Prostate gland (tissue), 2 donors: ENCODE results near the gene SMIM33. TPM values are rescaled to one million over a fixed set of nuclear protein-coding genes. Genes with fewer than 3 reads are reported as not detected.

Experiments used
- DNase-seq: peaks from one replicate; pipeline ENCODE4 v3.0.0-alpha.2; 2019; ENCODE audit warnings: low spot score
- H3K27ac ChIP-seq, 2 donors: fragments of 200-600 bp; sonication (generic); 2 replicates each; pipeline ENCODE4 v1.5.1; 2017 to 2019
- H3K27me3 ChIP-seq: fragments of 200-600 bp; sonication (generic); replicated peaks from 2 replicates; pipeline ENCODE4 v1.5.1; 2019; ENCODE audit not compliant: insufficient read depth
- H3K36me3 ChIP-seq, 2 donors: fragments of 200-600 bp; sonication (generic); 1 replicate in 1 of 2; 2 replicates in 1 of 2; pipeline versions ENCODE4 v1.5.1 to v1.8.1; 2017 to 2019
- H3K4me1 ChIP-seq: fragments of 200-600 bp; sonication (generic); replicated peaks from 2 replicates; pipeline ENCODE4 v1.5.1; 2019
- H3K4me3 ChIP-seq, 2 donors: fragments of 200-600 bp; sonication (generic); 2 replicates each; pipeline ENCODE4 v1.5.1; 2017 to 2019
- H3K9me3 ChIP-seq: fragments of 200-600 bp; sonication (generic); 2 replicates; pipeline ENCODE4 v1.5.1; 2017
- POLR2A ChIP-seq: fragments of 450-650 bp; IDR thresholded peaks from one replicate; pipeline ENCODE4 v1.6.1; 2016; ENCODE audit warnings: antibody characterized with exemption, mild to moderate bottlenecking
- POLR2AphosphoS5 ChIP-seq: sonication (generic); formaldehyde crosslinking; IDR thresholded peaks from one replicate; pipeline ENCODE4 v1.6.1; 2017; ENCODE audit warnings: antibody characterized with exemption
- WGBS: methylation state at CpG from one replicate; pipeline ENCODE4 v1.1.5; 2018; 5-methylcytosine and 5-hydroxymethylcytosine counted together
- intact Hi-C: fragments of 100-400 bp; cut with DNase I; formaldehyde crosslinking; loops from one replicate; pipeline ENCODE4 v1.14.2; 2022
- total RNA-seq, 2 donors: library from RNA; depleted of rRNA; stranded (reverse); fragments of >200 nt; gene quantifications; one replicate each; pipeline ENCODE4 v1.1.0, GENCODE V29; 2016
- TF ChIP-seq, protein P1 (sequence below), 4 experiments: fragments of 200-600 bp in 2 of 4; fragments of 450-650 bp in 2 of 4; sonication (generic) in 2 of 4; IDR thresholded peaks; 1 replicate in 3 of 4; 2 replicates in 1 of 4; pipeline ENCODE4 v1.5.1; 2016 to 2019; ENCODE audit warnings: antibody characterized with exemption in 4 of 4, mild to moderate bottlenecking in 2 of 4, moderate library complexity in 2 of 4

SMIM33 gene
- total RNA-seq, 2 donors from 2014 or later: not detected

GRCh38 chr5:139443831-139444453 lies 26.9 kb upstream of the SMIM33 start:
- DNase-seq: no peak
- 52% methylated on average over 4 of the region's 4 CpGs for WGBS
- Histone ChIP-seq H3K4me1 (no peaks in the 10 kb centered on the region), H3K27ac (no peak overlapping the region), H3K9me3 (no peaks in the 10 kb centered on the region), H3K4me3 (no peak overlapping the region), H3K27me3 (no peaks in the 10 kb centered on the region), H3K36me3 (no peaks in the 10 kb centered on the region)
- intact Hi-C loops: no loop called here
- TF ChIP-seq, protein P1, sequence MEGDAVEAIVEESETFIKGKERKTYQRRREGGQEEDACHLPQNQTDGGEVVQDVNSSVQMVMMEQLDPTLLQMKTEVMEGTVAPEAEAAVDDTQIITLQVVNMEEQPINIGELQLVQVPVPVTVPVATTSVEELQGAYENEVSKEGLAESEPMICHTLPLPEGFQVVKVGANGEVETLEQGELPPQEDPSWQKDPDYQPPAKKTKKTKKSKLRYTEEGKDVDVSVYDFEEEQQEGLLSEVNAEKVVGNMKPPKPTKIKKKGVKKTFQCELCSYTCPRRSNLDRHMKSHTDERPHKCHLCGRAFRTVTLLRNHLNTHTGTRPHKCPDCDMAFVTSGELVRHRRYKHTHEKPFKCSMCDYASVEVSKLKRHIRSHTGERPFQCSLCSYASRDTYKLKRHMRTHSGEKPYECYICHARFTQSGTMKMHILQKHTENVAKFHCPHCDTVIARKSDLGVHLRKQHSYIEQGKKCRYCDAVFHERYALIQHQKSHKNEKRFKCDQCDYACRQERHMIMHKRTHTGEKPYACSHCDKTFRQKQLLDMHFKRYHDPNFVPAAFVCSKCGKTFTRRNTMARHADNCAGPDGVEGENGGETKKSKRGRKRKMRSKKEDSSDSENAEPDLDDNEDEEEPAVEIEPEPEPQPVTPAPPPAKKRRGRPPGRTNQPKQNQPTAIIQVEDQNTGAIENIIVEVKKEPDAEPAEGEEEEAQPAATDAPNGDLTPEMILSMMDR (IDR thresholded peaks at IDR 0.05): no peak
- no peak for TF ChIP-seq POLR2AphosphoS5
- TF ChIP-seq POLR2A: no peak

GRCh38 chr5:139445325-139446170 lies 25.3 kb upstream of the SMIM33 start:
- H3K36me3 ChIP-seq: no peaks in the 10 kb centered on the region
- intact Hi-C loops: no loop called here
- TF ChIP-seq, protein P1 (IDR thresholded peaks at IDR 0.05): no peak
- peak; percentile 79 for TF ChIP-seq POLR2AphosphoS5
- no peak overlapping the region for H3K4me3 ChIP-seq
- H3K4me1 ChIP-seq: no peaks in the 10 kb centered on the region
- 41% methylated on average over 7 of the region's 7 CpGs for WGBS
- H3K27ac ChIP-seq: peak overlapping the region in 1 of 2 donors; percentile 36
- DNase-seq: peak; percentile 68
- no peaks in the 10 kb centered on the region for H3K27me3 ChIP-seq
- no peaks in the 10 kb centered on the region for H3K9me3 ChIP-seq

DNA sequence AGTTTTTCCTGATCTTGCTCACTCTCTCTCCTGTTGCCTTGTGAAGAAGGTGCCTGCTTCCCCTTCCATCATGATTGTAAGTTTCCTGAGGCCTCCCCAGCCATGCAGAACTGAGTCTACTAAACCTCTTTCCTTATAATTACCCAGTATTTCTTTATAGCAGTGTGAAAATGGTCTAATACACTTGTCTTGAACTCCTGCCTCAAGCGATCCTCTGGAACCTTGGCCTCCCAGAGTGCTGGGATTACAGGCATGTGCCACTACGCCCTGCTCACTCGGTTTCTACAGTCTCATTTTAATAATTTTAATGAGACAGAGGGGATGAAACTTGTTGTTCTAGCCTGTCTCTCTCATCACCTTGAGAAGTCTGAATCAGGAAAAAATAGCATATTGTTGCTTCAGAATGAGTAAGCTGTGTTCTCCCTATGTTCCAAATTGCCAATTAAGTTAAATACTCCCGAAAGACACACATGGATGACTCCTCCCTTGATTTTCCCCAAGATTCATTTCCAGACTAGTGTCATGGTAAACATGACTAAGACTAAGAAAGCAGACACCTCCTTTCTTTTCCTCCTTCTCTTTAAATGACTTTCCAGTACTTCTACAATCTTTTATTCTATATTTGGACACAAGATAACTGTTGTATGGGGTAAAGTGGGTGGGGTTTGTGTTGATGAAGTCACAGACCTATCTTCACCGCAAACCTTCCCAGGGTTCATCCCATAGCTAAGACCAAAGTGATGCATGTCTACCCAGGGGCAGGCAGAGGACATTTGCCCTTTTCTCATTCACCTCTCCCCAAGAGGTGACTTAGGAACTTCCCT lies 23.6 kb upstream of the SMIM33 start:
- intact Hi-C loops: no loop called here
- H3K4me1 ChIP-seq: no peaks in the 10 kb centered on the region
- TF ChIP-seq, protein P1 (IDR thresholded peaks at IDR 0.05): no peak
- no peak for TF ChIP-seq POLR2AphosphoS5
- no peak for TF ChIP-seq POLR2A
- no peak for DNase-seq
- H3K4me3 ChIP-seq: no peak overlapping the region
- WGBS: 88% methylated on average over 5 of the region's 5 CpGs
- no peak overlapping the region for H3K27ac ChIP-seq
- H3K36me3 ChIP-seq: no peaks in the 10 kb centered on the region
- no peaks in the 10 kb centered on the region for H3K9me3 ChIP-seq
- no peaks in the 10 kb centered on the region for H3K27me3 ChIP-seq

DNA sequence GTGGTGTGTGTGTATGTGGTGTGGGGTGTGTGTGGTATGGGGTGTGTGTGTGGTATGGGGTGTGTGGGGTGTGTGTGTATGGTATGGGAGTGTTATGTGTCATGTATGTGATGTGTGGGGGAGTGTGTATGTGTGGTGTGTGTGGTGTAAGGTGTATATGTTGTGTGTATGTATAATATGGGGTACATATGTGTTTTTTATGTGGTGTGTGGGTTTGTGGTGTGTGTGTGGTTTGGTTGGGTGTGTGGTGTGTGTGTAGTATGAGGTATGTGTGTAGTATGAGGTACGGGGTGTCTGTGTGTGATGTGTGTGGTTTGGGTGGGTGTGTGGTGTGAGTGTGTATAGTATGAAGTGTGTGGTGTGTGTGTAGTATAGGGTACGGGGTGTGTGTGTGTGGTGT lies 19.6 kb upstream of the SMIM33 start:
- no peak for DNase-seq
- no peaks in the 10 kb centered on the region for H3K4me1 ChIP-seq
- 96% methylated on average over 2 of the region's 2 CpGs for WGBS
- intact Hi-C loops: no loop called here
- no peak overlapping the region for H3K27ac ChIP-seq
- no peaks in the 10 kb centered on the region for H3K27me3 ChIP-seq
- no peak overlapping the region for H3K4me3 ChIP-seq
- no peaks in the 10 kb centered on the region for H3K9me3 ChIP-seq
- TF ChIP-seq POLR2AphosphoS5 (no peak), POLR2A (no peak)
- TF ChIP-seq, protein P1 (IDR thresholded peaks at IDR 0.05): no peak
- H3K36me3 ChIP-seq: no peaks in the 10 kb centered on the region
